ENCODE data around the gene HYAL1. TPM values are rescaled to one million over a fixed set of nuclear protein-coding genes. Genes with fewer than 3 reads are reported as not detected.

HYAL1 gene
- total RNA-seq, 1 donor from 2014 or later, result 0.36 TPM

Other genes with a start within 250 kb of the HYAL1 start
- 157 and 162 TPM in 2 replicates for gene RBM5, start 214.7 kb downstream of the HYAL1 start, total RNA-seq
- 0.21 and 0.42 TPM in 2 replicates for gene SEMA3F, start 148.2 kb downstream of the HYAL1 start, total RNA-seq
- not detected in 2 replicates for gene GNAT1, start 112.0 kb downstream of the HYAL1 start, total RNA-seq
- gene SLC38A3, start 98.3 kb downstream of the HYAL1 start, total RNA-seq, result not detected in 2 replicates
- gene GNAI2, start 67.4 kb downstream of the HYAL1 start, total RNA-seq, result 237 and 238 TPM in 2 replicates
- gene SEMA3B, start 34.4 kb downstream of the HYAL1 start, total RNA-seq, result 0.49 and 1.0 TPM in 2 replicates
- gene LSMEM2, start 24.5 kb downstream of the HYAL1 start, total RNA-seq, result not detected in 2 replicates
- gene IFRD2, start 11.1 kb downstream of the HYAL1 start, total RNA-seq, result 215 TPM in 2 replicates
- gene HYAL3, start 4.2 kb downstream of the HYAL1 start, total RNA-seq, result 7.9 and 8.0 TPM in 2 replicates
- 18.1 and 19.6 TPM in 2 replicates for gene NAA80, start 4.2 kb downstream of the HYAL1 start, total RNA-seq
- 15.5 and 16.1 TPM in 2 replicates for gene HYAL2, start 19.2 kb upstream of the HYAL1 start, total RNA-seq
- 27.9 and 29.9 TPM in 2 replicates for gene TUSC2, start 24.6 kb upstream of the HYAL1 start, total RNA-seq
- gene RASSF1, start 37.3 kb upstream of the HYAL1 start, total RNA-seq, result 57.6 and 60.3 TPM in 2 replicates
- 1.5 and 1.7 TPM in 2 replicates for gene ZMYND10, start 42.2 kb upstream of the HYAL1 start, total RNA-seq
- 43.7 and 46.6 TPM in 2 replicates for gene NPRL2, start 47.2 kb upstream of the HYAL1 start, total RNA-seq
- gene CYB561D2, start 47.3 kb upstream of the HYAL1 start, total RNA-seq, result 30.0 and 35.9 TPM in 2 replicates
- 23.6 and 25.4 TPM in 2 replicates for gene TMEM115, start 55.9 kb upstream of the HYAL1 start, total RNA-seq
- gene CACNA2D2, start 200.1 kb upstream of the HYAL1 start, total RNA-seq, result 0.52 and 0.78 TPM in 2 replicates